ENCODE measurements around the gene OSGEP.

Gene OSGEP

DNA sequence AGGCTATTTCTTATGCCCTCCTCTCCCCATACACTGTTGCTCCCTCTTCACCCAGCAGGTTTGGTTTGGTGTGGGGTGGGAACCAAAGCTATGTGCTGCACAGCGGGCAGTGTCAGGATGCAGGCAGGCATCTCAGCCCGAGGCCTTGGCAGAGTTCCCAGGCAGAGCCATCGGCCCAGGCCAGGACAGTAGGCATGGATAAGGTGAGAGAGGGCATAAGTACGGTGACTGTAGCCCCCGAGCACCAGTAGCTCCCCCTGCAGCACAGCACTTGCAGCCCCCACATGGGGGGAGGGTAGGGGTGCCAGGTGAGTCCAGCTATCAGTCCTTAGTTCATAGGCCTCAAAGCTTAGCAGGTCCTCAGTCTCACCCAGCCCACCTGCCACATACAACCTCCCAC lies 25.8 kb downstream of the OSGEP start:
- DNase-seq = no peak

DNA sequence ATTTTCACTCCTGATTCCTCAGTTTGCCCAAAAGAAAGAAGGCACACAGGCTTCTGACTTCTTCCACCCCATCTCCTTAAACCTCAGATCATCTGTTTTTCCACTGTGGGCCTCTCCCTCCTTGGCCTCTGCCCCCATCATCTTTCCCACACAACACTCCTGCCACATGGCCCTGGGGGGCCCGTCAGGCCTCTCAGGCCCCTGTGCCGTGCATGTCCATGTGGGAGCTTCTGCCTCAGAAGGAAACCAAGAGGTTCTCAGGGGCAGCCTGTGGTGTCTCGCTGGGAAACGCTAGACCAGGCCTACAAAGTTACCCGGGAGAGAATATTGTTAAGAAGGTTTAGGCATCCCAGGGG lies 26.6 kb downstream of the OSGEP start:
- DNase-seq = no peak

GRCh38 chr14:20427231-20428009 lies 27.2 kb downstream of the OSGEP start:
- peak; percentile 56 for DNase-seq

GRCh38 chr14:20424851-20425250 lies 29.8 kb downstream of the OSGEP start:
- no peak for DNase-seq

- no peak for DNase-seq
Measured at GRCh38 chr14:20422886-20423285, 31.7 kb downstream of the OSGEP start.

GRCh38 chr14:20421267-20421666 lies 33.3 kb downstream of the OSGEP start:
- DNase-seq = no peak

DNA sequence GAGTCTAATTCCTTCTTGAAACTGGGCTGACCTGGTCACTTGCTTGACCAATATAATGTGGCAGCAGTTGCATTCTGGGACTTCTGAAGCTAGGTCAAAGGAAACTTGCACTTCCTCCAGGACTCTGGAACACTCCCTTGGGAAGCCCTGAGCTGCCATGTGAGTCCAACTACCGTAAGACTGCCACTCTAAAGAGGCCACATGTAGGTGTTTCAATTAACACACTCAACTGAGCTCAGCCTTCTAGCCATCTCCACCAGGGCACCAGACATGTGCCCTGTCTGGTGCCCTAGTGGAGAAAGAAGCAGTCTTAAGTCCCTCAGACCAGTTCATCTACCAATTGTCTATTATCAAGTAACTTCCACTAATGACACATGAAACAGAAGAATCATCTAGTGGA lies 35.2 kb downstream of the OSGEP start:
- DNase-seq = no peak

- no peak for DNase-seq
Measured at GRCh38 chr14:20418501-20418909, 36.1 kb downstream of the OSGEP start.

DNA sequence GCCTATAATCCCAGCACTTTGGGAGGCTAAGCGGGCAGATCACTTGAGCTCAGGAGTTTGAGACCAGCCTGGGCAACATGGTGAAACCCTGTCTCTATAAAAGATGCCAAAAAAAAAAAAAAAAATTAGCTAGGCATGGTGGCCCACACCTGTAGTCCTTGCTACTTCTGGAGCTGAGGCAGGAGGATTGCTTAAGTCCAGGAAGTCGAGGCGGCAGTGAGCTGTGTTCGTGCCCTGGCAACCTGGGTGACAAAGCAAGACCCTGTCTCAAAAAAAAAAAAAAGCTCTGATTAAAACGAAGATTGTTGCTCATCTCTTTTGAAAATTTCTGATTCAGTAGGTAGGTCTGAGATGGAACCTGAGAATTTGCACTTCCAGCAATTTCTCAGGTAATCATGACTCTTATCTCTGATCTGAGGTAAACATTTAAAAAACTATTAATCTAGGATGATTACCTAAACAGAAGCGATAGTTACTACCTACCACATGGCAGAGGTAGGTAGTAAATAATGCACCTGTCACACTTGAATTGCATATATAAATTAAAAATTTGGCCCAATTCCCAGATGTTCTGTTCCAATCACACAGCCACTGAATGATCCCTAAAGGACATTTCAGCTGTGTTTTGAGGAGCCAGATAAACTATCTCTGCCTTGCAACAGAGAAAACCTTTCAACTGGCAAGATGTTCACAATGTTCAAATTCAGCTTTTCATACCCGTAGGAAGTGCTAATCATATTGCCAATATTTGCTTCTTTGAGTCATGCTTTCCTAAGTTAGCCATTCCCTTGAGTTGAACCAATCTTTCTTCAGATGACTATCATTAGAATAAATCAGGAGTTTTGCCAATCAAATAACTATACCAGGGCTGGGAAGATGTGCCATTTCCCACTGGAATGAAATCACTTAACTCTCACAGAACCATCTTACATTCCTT lies 37.1 kb downstream of the OSGEP start:
- DNase-seq = no peak

DNA sequence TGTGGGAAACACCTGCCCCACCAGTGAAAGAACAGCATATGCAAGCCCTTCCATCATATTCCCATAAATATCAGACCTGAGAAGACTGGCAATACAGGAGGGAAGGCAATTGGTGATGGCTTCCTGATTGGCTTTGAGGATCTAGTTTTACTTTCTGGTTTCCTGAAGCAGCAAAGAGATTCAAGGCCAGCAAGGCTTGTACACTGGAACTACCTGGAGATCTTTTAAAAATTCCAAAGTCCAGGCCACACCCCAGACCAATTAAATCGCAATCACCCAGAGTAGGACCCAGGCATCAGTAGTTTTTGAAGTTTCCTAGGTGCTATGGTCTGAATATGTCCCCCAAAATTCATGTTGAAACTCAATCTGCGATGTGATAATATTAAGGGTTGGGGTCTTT lies 38.4 kb downstream of the OSGEP start:
- DNase-seq = no peak

GRCh38 chr14:20415782-20416206 lies 38.8 kb downstream of the OSGEP start:
- DNase-seq = peak; percentile 62

DNA sequence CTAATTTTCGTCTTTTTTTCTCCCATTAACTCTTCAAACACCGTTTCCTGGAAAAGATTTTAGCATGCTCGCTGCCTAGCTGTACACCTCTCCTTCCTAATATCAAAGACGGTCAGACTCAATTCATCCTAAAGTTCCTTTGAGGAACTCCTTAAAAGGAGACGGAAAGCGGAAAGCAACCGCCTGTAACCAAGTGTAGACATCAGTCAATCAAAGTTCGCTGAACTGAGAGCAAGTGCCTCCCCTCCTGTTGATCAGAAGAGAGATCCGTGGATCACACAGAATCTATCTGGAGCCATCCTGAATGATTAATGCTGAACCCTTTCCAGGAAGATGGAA lies 40.9 kb downstream of the OSGEP start:
- no peak for DNase-seq

DNA sequence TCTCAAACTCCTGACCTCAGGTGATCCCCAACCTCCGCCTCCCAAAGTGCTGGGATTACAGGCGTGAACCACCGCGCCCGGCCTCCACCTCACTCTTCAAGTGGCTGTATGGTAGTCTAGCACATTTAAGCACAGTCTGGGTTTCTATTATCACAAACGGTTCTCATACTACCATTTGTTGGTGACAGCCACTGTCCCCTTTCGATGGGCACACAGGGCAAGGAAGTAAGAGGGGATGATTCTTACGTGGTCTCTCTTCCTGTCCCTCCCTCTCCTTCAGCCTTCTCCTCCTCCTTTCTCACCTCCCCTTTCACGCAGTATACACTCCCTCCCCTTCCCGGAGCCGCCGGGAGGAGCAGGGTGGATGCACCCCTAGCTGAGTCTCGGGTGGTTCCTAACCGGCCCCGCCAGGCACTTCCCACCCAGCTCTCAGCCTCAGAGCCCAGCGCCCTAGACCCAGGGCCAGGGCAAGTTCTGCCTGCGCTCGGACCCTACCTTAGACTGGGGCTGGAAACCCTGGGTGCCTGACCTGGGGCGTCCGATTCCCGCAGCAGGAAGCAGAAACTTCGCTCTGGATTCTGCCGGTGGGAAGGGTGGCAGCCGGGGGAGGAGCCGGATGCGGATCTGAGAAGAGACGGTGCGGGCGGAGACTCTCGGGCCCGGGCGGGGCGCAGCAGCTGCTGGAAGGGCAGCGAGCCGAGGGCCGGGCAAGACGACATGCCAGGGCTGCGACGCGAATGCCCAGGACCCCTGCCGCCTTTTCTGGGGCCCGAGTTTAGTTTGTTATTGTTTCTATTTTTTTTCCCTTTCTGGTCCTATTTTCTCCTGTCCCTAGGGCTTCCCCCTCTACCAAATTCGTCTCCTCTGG lies 41.5 kb downstream of the OSGEP start, which contains the start of gene TEP1:
TSS of gene TEP1 (minus strand) at position 626 of the 868 bp plus-strand sequence. CDS start 5,062 bp downstream, outside the sequence.
- DNase-seq = peak; percentile 76

- no peak for DNase-seq
Measured at GRCh38 chr14:20412411-20412810, 42.2 kb downstream of the OSGEP start.

DNA sequence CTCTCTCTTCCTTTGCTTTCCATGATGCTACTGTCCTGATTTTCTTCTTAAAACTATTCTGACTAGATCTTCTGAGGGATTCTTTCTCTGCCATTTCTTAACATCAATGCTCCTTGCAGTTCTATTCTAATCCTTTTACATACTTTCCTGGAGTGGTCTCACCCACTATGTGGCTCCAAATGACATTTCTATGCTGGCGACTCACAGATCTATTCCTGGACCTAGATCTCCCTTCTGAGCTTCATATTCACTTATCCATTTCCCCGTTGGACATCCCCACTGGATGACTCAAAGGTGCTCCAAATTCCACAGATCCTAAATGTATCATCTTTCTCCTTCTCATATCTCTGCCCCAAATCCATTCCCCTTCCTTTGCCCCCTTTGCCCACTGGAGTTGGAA lies 45.4 kb downstream of the OSGEP start:
- DNase-seq = peak; percentile 75

DNA sequence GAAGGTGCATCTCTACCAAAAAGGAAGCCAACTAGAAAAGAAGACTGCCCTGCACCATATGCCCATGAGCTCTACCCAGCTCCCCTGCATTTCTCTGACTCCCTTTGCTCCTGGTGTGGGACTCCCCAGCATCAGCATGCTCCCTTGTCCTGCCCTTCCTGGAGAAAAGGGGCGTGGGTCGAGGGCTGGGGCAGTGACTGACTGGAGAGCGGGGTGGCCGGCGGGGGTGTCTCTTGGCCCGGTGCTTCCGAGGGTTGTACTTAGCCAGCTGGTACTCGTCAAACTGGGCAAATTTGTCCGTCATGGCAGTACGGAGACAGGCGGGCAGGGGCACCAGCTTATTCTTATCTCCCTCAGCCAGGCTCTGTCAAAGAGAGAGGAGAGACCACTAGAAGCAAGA lies 51.1 kb downstream of the OSGEP start:
- no peak for DNase-seq

DNA sequence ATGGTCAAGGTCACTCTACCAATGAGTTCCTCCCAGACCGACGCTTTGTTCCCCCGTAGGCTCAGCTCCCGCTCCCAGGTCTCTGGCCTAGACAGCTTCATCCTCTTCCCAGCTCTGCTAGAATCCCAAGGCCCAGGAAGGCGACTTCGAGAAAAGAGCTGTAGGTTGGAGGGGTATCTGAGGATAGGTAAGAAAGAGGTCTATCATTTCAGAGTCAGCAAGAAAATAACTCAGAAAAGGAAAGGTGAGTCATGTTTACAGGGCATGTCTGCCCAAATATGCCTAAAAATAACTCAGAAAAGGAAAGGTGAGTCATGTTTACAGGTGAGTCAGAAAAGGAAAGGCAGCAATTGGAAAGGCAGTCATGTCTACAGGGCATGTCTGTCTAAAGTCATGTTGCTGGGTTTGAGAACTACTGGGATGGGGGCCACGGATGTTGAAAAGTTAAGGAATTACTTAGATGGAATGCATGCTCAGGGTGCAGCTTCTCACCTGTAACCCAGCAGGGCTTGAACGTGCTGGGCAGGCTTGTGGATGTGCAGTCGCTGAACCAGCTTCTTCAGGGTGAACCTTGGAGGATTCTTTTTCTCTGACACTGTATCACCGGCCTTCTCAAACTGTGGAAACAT lies 53.5 kb downstream of the OSGEP start:
- peak; percentile 6 for DNase-seq

GRCh38 chr14:20400589-20400964 lies 54.0 kb downstream of the OSGEP start:
- DNase-seq = no peak

DNA sequence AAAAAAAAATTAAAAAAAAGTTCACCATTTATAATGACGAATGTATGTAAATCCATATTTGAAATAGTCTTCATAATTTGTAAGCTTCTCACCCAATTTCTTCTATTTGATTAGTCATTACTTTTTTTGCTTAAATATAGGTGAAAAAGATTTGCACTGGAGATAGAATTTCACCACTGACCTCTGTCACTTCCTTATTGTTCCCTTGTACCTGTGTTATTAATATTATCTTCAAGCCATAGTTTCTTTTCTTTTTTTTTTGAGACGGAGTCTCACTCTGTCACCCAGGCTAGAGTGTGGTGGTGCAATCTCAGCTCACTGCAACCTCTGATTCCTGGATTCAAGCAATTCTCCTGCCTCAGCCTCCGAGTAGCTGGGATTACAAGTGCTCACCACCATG lies 57.1 kb downstream of the OSGEP start:
- DNase-seq = no peak

All from fibroblast of upper back skin (primary cell).